HG02678 (cell line): ENCODE measurements around the gene NCKIPSD.

Experiments
- ATAC-seq: cut with Tn5 transposase; IDR thresholded peaks from one replicate; pipeline ENCODE4 v1.9.1; 2021; ENCODE audit warnings: mild to moderate bottlenecking, moderate library complexity; ENCODE audit not compliant: unreplicated experiment

NCKIPSD gene

DNA sequence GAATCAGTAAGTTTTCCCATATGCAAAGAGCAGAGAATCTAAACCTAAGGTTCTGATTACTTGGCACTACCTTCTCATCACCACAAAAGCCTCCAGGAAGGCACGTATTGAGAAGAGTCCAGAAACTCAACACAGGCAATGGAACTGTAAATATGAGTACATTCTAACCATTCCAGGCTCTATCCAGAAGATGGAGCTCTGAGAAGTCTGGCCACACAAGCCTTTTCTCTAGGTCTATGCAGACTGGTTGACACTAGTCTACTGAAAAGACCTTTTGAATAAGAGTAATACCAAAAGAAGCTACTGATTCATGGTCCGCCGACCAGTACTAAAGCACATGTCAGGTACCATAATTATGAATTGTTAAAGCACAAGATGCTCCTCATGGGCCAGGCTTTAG lies 12.2 kb upstream of the NCKIPSD start:
- ATAC-seq, result no peak

DNA sequence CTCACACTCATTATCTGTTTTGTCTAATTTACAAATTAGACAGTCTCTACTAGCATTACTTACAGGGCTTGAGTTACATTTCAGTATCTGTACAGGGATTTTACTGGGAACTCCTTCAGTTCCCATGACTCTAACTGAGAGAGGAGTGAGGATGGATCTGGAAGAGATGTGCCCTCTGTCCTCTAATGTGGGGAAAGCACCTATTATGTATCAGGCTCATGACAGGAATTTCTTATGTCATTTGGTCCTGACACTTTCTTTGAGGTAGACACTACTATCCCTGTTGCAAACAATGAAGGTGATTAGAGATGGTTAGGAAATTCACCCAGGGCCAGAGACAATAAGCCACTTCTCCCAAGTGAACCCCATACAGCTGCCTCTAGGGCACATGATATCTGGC lies 10.9 kb upstream of the NCKIPSD start:
- ATAC-seq, result no peak

DNA sequence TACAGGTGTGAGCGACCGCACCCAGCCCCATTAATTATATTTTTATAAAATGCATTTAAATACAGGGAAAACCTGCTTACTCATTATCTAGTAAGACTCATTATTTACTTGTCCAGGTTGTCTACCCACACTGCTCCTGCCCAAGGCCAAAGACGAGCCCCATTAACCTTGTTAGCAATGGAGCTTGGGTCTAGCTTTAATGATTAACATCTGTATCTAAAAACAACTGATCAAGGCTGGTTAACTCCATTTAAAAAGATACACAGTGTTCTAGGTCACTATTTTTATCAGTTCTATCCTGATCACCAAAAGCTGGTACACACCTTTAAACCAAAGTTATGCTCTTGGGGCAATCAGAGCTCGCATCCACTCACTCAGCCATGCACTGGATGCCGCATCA lies 10.4 kb upstream of the NCKIPSD start:
- no peak for ATAC-seq

DNA sequence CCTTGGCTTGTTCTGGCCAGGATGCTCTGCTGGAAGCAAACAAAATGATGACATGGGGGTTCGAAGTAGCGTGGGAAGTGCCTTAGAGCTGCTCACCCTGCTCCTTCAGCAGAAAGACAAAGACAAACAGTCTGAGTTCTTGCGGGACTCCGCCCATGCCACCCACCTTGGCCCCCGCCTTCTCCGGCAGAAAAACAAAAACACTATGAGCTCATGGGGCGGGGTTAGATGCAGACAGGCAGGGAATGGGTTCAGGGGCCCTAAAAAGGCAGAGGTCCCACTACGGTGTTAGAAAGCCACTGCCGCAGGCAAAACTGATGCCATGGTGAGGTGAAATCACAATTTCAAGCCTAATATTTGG lies 9.7 kb upstream of the NCKIPSD start:
- no peak for ATAC-seq

DNA sequence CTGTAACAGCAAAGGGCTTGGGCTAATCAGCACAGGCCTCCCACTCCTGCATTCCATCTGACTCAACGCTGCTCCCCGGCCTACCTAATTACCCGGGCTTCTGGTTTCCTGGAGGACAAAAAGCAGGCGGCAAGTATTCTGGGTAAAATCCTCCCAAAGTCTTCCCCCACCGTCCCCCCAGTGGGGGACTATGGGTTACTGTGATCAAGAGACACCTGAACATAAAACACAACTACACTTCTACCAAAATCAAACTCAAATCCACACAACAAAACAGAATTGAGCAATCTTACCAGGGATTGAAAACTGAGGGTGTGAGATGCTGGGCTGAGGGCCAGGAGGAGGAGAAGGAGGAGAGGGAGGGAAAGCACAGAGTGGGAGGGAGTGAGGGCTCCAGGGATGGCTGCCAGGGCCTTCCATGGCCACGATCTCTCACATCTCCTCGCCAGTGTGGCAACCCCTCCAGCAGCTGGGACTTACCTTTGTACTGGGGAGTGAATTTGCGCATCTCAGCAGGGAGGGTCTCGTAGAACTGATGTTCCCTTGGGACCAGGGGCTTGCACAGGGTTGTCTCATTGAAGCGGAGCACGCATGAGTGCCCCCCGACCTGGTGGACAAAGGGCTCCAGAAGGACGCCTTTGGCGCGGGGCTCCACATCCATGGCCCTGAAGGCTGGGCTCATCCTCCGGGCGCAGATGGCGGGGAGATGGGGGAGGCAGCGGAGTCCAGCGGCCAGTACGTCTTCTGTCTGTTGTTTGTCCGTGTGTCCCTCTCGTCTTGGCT lies 9.1 kb upstream of the NCKIPSD start:
- ATAC-seq, result no peak

DNA sequence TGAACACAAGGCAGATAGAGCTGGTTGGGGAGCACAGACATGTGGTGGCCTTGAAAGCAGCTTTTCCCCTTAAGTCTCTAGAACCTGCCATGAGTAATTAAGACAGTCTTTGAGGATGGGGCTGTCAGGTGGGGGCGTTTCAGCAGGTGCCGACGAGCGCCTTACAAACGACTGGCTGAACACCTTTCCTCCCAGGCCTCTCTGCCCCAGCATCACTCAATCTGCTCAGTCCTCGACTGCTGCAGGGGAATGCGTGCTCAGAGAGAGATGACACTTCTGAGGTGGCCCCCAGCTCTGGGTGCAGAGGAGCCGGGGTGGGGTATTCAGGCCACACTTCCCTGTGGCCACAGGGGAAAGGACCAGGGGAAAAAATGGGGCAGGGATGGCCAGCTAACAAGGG lies 8.1 kb upstream of the NCKIPSD start:
- ATAC-seq, result no peak

DNA sequence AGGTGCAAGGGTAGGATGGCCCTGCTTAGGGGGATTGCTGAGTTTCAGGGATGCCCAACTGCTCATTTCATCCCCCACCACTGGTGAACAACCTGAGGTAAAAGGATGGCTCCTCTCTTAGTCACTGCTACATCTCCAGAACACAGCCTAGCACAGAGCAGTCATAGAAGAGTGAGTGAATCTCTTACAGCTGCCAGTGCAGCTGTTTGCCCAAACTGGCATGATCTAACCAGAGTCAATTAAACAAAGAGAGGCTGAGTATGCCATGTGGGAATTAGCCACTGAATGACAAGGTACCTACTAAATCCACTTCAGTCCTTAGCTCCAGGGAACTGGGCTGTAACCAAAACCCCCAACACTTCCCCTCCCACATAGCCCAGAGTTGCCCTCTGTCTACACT lies 6.8 kb upstream of the NCKIPSD start:
- no peak for ATAC-seq

DNA sequence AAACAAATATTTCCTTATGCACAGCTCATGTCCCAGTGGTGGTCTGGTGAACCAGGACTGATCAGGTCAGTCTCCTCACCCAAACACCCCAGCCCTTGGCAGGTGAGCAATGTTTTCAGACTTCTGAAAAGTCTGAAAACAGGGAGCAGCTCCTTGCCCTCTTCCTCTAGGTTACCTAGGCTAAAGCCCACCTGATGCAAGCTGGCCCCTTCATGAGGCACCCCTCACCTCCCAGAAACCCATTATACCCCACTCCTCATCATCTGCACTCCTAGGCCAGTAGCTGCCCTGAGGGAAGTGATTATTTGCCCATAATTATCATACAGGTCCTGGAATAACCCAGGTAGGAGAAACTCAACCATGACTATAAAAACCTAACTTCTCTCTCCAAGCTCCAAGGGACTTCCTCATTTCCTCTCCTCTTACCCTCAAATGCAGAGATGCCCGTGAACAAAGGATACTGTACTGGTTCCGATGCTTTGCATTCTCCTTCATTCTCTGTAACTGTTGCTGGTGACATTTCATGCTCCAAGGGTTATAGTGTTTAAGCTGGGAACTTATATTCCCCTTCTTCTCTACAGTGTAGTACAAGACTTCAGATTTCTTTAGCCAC lies 5.2 kb upstream of the NCKIPSD start:
- no peak for ATAC-seq

DNA sequence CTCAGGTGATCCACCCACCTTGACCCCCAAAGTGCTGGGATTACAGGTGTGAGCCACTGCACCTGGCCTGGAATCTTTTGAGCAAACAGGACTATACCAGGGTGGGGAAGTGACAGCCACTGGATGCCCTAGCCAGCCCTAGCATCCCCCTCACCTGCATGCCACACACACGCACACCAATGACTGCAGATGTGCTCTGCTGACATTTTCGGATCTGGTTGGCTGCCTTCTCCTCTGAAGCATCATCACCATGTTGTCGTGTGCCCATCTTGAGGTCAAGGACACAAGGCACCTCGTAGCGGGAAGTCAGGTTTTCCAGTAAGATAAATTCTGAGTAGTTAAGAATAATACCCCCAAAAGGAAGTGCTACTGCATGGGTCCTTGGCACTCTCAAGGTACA lies 3.7 kb upstream of the NCKIPSD start:
- ATAC-seq, result no peak

DNA sequence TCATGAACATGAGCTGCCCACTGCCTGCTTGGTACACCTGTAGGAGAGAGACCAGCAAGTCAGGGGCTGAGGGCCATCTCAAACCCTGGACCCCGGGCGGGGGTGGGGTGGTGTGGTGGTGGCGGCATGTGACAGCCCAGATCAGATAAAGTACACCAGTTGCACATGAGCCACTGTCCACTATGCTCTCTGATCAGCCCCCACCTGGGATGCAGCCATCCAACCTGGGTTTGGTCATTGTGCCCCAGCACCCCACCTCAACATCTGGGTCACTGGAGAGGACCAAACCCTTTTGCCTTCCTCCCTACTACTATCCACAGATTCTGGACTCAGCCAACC lies 3.0 kb upstream of the NCKIPSD start:
- no peak for ATAC-seq

DNA sequence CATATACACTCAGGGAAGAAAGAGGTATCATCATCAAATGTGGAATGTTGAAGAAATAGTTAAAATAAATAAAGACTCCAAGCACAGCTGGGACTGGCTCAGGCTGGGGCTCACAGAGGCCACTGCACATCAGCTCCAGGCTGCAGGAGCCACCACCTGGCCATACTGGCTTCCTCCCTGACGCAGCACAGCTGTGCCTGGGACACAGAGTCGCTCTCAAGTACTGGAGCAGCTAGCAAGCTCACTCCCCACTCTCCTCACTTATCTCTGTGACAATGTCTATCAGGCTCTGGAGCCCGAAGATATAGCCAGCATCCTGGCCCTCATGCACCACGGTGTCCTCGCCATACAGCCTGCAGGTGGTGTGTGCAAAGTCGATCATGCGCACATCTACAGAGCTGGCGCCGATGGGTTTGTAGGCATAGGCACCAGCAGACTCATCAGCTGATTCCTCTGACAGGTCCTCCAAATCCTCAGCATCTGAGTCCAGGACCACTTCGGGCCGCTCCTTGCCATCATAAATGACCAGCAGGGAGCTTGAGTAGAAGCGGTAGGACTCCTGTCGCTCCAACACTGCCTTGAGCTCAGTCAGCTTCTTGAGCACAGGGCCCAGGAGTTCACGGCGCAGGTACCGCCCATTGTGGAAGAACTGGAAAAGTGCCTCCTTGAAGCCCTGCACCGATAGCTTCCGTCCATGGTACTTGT lies 2.5 kb upstream of the NCKIPSD start:
- ATAC-seq, result no peak

DNA sequence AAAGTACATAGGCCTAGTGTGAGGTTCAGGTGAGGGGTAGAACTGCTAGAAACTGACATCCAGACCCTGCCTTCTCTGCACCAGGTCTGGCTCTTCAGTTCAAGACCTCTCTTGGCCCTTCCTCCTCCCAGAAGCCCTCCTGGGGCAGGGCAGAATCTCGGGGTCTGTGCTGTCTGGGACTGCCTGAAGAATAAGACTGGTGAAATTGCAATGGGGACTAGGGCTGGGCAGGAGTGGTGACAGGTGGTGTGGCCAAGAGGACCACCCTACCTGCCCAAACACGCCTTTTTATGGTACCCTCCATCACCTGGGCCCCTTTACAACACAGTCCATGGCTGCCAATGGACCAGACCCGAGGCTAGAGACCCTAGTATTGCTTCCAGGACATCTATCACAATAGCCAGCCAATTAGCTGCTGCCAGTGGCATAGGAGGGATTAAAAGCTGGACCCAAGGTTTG lies 1.5 kb upstream of the NCKIPSD start:
- no peak for ATAC-seq

DNA sequence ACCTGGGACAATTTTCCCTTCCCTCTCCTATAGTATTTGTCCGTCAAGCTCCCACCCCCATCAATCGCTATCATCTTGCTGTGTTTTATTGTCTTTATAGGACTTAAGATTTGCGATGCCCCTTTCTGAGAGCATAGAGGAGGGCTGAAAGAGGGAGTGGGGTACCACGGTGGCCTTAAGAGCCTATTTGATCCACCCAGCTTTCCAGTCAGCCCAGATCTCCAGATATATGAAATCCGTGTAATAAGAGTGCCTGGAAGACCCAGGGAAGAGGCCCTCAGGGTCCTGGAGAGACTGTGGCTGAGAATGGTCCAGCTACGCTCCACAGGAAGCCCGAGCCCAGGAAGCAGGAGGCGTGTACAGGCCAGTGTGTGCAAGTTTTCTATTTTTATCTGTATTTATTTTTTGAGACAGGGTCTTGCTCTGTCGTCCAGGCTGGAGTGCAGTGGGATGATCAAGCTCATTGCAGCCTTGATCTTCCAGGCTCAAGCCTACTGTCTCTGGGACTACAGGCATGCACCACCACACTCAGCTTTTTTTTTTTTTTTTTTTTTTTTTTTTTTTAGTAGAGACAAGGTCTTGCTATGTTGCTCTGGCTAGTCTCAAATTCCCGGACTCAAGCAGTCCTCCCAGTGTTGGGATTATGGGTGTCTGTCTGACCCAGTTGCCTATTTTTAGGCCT lies 964 bp upstream of the NCKIPSD start:
- ATAC-seq, result no peak

DNA sequence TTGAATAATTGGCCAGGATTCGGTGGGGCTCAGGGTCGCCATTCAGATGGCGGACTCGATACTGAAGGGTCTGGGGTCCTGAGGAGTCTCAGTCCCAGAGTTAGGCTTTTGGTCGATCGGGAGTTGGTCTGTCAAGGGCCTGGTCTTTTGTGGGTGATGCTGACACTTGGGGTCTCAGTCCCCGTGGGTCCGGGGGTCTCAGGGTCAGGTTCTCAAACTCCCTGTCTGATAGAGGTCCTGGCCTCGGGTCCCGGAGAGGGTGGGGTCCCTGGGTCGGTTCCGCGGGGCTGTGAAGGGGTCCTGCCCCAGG lies 467 bp downstream of the NCKIPSD start:
- ATAC-seq, result no peak

DNA sequence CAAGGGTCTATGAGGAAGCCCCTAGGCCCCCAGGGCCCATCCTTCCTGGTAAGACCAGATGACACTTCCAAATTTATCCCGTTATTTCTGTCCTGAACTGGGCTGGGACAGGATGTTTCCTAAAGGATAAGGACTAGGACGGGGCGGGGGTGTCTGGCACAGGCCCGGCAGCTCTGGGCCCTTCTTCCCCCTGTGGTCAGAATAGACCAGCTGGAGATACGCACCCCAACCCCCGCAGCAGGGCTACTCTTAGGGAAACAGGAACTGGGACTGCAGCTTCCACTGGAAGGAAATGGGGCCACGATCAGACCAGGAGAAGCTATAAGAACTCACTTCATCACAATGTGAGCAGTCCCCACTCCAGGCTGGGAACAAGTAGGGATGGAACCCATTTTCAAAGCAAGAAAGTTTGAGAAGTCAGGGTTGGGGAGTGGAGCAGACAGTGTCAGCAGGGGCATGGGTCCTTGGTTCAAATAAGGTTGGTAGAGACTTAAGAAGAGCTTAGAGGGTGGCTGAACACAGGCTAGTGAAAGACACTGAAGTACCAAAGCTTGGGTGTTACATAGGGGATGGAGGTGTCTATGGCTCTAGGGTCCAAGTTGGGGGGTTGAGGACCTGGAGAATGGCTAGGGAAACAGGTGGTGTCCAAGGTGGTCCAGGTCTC lies 1.1 kb downstream of the NCKIPSD start:
- ATAC-seq, result no peak

DNA sequence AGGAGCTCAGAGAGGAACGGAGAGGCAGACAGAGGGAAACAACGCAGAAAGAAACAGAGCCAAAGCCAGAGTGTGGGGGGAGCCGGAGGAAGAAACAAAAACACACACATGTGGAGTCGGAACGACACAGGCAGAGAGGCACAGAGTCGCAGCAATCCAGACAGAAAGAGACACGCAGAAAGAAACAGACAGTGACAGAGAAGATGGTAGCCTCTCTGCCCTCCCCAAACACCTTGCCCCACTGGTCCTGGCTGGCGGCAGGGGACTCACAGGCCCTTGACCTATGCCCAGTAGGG lies 1.7 kb downstream of the NCKIPSD start:
- no peak for ATAC-seq

DNA sequence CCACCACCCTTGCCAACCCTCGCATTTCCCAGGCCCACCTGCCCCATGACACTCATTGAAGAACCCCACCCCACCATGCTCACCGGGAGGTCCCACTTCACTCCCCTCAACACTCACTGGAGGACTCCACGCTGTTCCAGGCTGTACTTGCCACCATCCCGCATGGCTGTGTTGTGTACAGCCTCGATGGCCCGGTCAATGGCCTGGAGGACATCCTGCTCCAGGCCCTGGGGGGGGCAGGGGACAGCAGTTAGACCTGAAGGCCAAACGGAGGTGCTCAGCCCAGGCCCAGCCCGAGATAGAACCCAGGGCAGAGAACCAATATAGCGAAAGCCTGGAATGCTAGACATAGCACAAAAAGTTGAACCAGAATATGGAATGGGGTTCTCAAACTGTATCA lies 2.9 kb downstream of the NCKIPSD start:
- no peak for ATAC-seq

DNA sequence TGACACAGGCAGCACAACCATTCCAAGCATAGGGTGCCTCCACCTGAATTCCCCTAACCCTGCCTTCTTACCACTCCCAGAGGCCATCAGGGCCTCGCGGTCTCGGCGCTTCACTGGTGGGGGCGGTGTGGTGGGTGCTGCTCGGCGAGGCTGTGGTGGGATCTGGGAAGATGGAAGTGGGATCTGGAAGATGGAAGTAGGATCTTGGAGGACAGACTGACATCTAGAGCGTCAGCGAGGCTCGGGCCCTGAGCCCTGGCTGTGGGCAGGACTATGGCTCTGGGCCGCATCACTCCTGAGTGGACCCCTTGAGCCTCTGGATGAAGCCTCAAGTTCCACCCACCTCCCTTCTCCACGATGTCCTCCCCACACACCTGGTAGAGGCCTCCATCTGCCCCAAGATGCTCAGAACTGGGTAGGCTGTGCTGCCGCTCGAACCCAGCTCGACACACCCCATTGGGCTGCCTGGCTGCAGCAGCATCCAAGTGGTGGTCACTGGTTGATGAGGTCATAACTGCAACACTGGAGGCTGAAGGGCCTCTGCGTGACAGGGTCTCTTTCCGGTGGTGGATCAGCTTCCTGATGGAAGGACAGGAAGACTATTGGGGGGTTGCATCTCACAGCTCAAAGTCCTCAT lies 3.6 kb downstream of the NCKIPSD start:
- ATAC-seq, result no peak

DNA sequence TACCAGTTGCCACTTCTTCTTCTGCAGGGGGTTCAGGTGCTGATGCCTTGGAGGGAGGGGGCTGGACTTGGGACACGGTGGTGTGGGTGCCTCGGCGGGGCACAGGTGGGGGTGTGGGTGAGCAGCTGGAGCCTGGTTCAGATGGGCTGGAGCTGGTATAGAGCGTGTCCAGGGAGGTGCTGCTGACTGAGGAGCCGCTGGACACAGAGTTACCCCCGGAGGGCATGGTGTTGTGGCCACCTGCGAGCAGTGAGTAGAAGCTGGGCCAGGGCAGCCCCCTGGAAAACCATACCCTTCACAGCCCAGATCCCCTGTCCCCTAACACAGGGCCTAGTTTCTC lies 4.2 kb downstream of the NCKIPSD start:
- ATAC-seq, result no peak

DNA sequence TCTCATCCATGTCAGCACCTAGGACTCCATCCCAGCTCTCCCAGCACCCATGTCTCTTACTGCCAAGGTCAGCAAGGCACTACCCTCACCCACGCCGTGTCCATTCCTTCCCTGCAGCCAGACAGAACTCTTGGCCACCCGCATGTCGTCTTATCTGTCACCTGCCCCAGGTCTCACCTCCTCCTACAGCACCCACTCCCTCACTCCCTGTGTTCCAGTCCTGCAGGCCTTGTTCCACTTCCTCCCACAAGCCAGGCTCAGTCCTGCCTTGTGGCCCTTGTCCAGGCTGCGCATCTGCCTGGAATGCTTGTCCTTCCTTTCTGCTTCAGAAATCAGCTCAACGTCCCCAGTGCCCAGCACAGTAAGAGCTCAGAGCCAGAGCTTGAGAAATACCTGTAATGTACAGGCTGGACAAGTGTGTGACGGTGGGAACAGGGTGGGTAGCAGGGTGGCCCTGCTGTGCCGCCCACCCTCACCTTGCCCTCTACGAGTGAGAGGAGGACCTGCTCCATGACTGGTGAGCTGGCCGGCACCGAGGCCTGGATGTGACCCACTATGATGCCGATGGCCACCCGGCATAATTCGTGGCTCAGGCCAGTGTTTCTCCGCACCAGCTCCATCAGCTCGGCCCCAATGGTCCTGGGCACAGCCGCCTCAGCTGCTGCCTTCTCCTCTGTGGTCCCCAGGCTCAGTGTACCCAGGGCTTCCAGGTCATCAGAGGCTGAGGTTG lies 4.7 kb downstream of the NCKIPSD start:
- ATAC-seq, result no peak
